Liver (tissue), 9 donors: ENCODE measurements around the gene CAV2. TPM values are rescaled to one million over a fixed set of nuclear protein-coding genes. Genes with fewer than 3 reads are reported as not detected.

ENCODE experiments used
- DNase-seq: peaks from one replicate; pipeline ENCODE4 v3.0.0-alpha.2; 2017; ENCODE audit warnings: low spot score
- H3K27ac ChIP-seq, 2 donors: one replicate each; pipeline ENCODE4 v1.7.0; 2013; ENCODE audit warnings: inconsistent platforms in 2 of 2, low read length in 2 of 2, control low read depth in 1 of 2, low read depth in 1 of 2, mild to moderate bottlenecking in 1 of 2
- H3K27me3 ChIP-seq, 4 donors: one replicate each; pipeline versions ENCODE4 v1.6.1 to v1.7.0; 2013; ENCODE audit warnings: low read length in 3 of 4, inconsistent platforms in 1 of 4, mild to moderate bottlenecking in 1 of 4, moderate library complexity in 1 of 4; ENCODE audit not compliant: control insufficient read depth in 4 of 4, insufficient read depth in 4 of 4
- H3K36me3 ChIP-seq, 4 donors: one replicate each; pipeline versions ENCODE4 v1.6.1 to v1.7.0; 2013; ENCODE audit warnings: low read length in 3 of 4, mild to moderate bottlenecking in 3 of 4, low read depth in 1 of 4, moderate library complexity in 1 of 4; ENCODE audit not compliant: control insufficient read depth in 4 of 4, insufficient read depth in 3 of 4
- H3K4me1 ChIP-seq, 4 donors: one replicate each; pipeline versions ENCODE4 v1.6.1 to v1.7.0; 2013; ENCODE audit warnings: low read length in 3 of 4, mild to moderate bottlenecking in 3 of 4, moderate library complexity in 1 of 4; ENCODE audit not compliant: control insufficient read depth in 4 of 4, insufficient read depth in 4 of 4
- H3K4me3 ChIP-seq, 3 donors: one replicate each; pipeline versions ENCODE4 v1.6.1 to v1.7.0; 2013; ENCODE audit warnings: low read length in 3 of 3, control low read depth in 1 of 3, low read depth in 1 of 3, mild to moderate bottlenecking in 1 of 3
- H3K9ac ChIP-seq, 2 donors: one replicate each; pipeline ENCODE4 v1.7.0; 2013; ENCODE audit warnings: low read length in 2 of 2, mild to moderate bottlenecking in 2 of 2, moderate library complexity in 2 of 2, control low read depth in 1 of 2, low read depth in 1 of 2
- H3K9me3 ChIP-seq, 4 donors: one replicate each; pipeline versions ENCODE4 v1.6.1 to v1.7.0; 2013; ENCODE audit warnings: low read length in 3 of 4; ENCODE audit not compliant: control insufficient read depth in 4 of 4
- ATF3 ChIP-seq: IDR thresholded peaks from 2 replicates; pipeline ENCODE4 v1.6.1; 2016; ENCODE audit warnings: antibody characterized with exemption
- EGR1 ChIP-seq, 2 donors: IDR thresholded peaks; 2 replicates each; pipeline ENCODE4 v1.6.1; 2016 to 2018; ENCODE audit warnings: antibody characterized with exemption in 2 of 2, low read depth in 2 of 2
- FOXA1 ChIP-seq: IDR thresholded peaks from 2 replicates; pipeline ENCODE4 v1.6.1; 2016; ENCODE audit warnings: antibody characterized with exemption
- FOXA2 ChIP-seq: IDR thresholded peaks from 2 replicates; pipeline ENCODE4 v1.6.1; 2016; ENCODE audit warnings: antibody characterized with exemption
- GABPA ChIP-seq, 2 donors: IDR thresholded peaks in 1 of 2; conservative IDR thresholded peaks in 1 of 2; 2 replicates each; pipeline ENCODE4 v1.6.1; 2016; ENCODE audit warnings: antibody characterized with exemption in 2 of 2, mild to moderate bottlenecking in 1 of 2, moderate library complexity in 1 of 2
- HNF4A ChIP-seq, 2 donors: conservative IDR thresholded peaks; 2 replicates each; pipeline ENCODE4 v1.6.1; 2016; ENCODE audit warnings: antibody characterized with exemption in 2 of 2, mild to moderate bottlenecking in 2 of 2
- HNF4G ChIP-seq: IDR thresholded peaks from 2 replicates; pipeline ENCODE4 v1.6.1; 2016; ENCODE audit warnings: antibody characterized with exemption
- JUND ChIP-seq, 2 donors: IDR thresholded peaks; 2 replicates each; pipeline ENCODE4 v1.6.1; 2016; ENCODE audit warnings: antibody characterized with exemption in 2 of 2
- NR2F2 ChIP-seq: IDR thresholded peaks from 2 replicates; pipeline ENCODE4 v1.6.1; 2016; ENCODE audit warnings: antibody characterized with exemption
- RAD21 ChIP-seq, 2 donors: IDR thresholded peaks; 2 replicates each; pipeline ENCODE4 v1.6.1; 2016; ENCODE audit warnings: antibody characterized with exemption in 2 of 2, mild to moderate bottlenecking in 2 of 2
- RXRA ChIP-seq, 2 donors: IDR thresholded peaks; 2 replicates each; pipeline ENCODE4 v1.6.1; 2017 to 2018; ENCODE audit warnings: antibody characterized with exemption in 2 of 2, mild to moderate bottlenecking in 1 of 2
- SP1 ChIP-seq: IDR thresholded peaks from 2 replicates; pipeline ENCODE4 v1.6.1; 2018; ENCODE audit warnings: antibody characterized with exemption, mild to moderate bottlenecking
- TAF1 ChIP-seq: conservative IDR thresholded peaks from 2 replicates; pipeline ENCODE4 v1.6.1; 2016; ENCODE audit warnings: antibody characterized with exemption, mild to moderate bottlenecking
- YY1 ChIP-seq: IDR thresholded peaks from 2 replicates; pipeline ENCODE4 v1.6.1; 2016; ENCODE audit warnings: antibody characterized with exemption, mild to moderate bottlenecking
- WGBS: extraction: QIAGEN DNeasy Blood & Tissue Kit; methylation state at CpG from one replicate; pipeline ENCODE4 v1.1.7; 2013; 5-methylcytosine and 5-hydroxymethylcytosine counted together
- polyA plus RNA-seq, 2 donors: library from polyadenylated mRNA; stranded (reverse) in 1 of 2; unstranded in 1 of 2; fragments of 200-250 nt in 1 of 2; fragments of >200 nt in 1 of 2; fragmentation: Nextera tagmentation in 1 of 2; extraction: Ambion mirVana in 1 of 2; gene quantifications; one replicate each; pipeline versions ENCODE4 v1.2.1 to v1.2.3, GENCODE V29; 2013 to 2015
- total RNA-seq, 2 donors: library from RNA; depleted of rRNA; stranded (reverse); fragments of >200 nt; gene quantifications; one replicate each; pipeline ENCODE4 v1.2.3, GENCODE V29; 2014
- TF ChIP-seq, protein P1 (sequence below): fragments of 150-350 bp; IDR thresholded peaks from 2 replicates; pipeline ENCODE4 v1.5.1; 2017; ENCODE audit warnings: improper control_type of control experiment, low read depth, low read length; ENCODE audit not compliant: missing input control
- TF ChIP-seq, protein P2 (sequence below): IDR thresholded peaks from 2 replicates; pipeline ENCODE4 v1.6.1; 2016; ENCODE audit warnings: antibody characterized with exemption, mild to moderate bottlenecking
- TF ChIP-seq, protein P3 (sequence below): IDR thresholded peaks from 2 replicates; pipeline ENCODE4 v1.6.1; 2016; ENCODE audit warnings: antibody characterized with exemption
- donor health status: healthy.
- donor health status: healthy.
- donor health status: healthy.
- donor health status: healthy.
- donor health status: healthy.

The CAV2 gene
- total and polyA plus RNA-seq, 4 donors = 6.8 to 29.7 (median 19.9) TPM

- 96% methylated on average over 3 of the region's 3 CpGs for WGBS
- peaks cover 0 to 3% (median 2%) of the 10 kb centered on the region in 4 donors for H3K4me1 ChIP-seq
- DNase-seq = no peak
- no peak overlapping the region for H3K9ac ChIP-seq
- H3K27me3 ChIP-seq = no peaks in the 10 kb centered on the region
- TF ChIP-seq RAD21 (IDR thresholded peaks at IDR 0.05) = no peak
- no peak for TF ChIP-seq EGR1 (IDR thresholded peaks at IDR 0.05; ENCODE audit: low read depth in 2 of 2)
- no peak for TF ChIP-seq FOXA1
- TF ChIP-seq HNF4A (conservative IDR thresholded peaks at IDR 0.05) = no peak
- TF ChIP-seq FOXA2 = no peak
- TF ChIP-seq JUND (IDR thresholded peaks at IDR 0.05) = no peak
- no peak for TF ChIP-seq TAF1
- TF ChIP-seq SP1 = no peak
- no peak for TF ChIP-seq YY1
- TF ChIP-seq NR2F2 = no peak
- no peak for TF ChIP-seq GABPA (IDR thresholded peaks at IDR 0.05 in 1 of 2, conservative IDR thresholded peaks at IDR 0.05 in 1 of 2)
- TF ChIP-seq, protein P1, sequence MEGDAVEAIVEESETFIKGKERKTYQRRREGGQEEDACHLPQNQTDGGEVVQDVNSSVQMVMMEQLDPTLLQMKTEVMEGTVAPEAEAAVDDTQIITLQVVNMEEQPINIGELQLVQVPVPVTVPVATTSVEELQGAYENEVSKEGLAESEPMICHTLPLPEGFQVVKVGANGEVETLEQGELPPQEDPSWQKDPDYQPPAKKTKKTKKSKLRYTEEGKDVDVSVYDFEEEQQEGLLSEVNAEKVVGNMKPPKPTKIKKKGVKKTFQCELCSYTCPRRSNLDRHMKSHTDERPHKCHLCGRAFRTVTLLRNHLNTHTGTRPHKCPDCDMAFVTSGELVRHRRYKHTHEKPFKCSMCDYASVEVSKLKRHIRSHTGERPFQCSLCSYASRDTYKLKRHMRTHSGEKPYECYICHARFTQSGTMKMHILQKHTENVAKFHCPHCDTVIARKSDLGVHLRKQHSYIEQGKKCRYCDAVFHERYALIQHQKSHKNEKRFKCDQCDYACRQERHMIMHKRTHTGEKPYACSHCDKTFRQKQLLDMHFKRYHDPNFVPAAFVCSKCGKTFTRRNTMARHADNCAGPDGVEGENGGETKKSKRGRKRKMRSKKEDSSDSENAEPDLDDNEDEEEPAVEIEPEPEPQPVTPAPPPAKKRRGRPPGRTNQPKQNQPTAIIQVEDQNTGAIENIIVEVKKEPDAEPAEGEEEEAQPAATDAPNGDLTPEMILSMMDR = no peak
- TF ChIP-seq, protein P2, sequence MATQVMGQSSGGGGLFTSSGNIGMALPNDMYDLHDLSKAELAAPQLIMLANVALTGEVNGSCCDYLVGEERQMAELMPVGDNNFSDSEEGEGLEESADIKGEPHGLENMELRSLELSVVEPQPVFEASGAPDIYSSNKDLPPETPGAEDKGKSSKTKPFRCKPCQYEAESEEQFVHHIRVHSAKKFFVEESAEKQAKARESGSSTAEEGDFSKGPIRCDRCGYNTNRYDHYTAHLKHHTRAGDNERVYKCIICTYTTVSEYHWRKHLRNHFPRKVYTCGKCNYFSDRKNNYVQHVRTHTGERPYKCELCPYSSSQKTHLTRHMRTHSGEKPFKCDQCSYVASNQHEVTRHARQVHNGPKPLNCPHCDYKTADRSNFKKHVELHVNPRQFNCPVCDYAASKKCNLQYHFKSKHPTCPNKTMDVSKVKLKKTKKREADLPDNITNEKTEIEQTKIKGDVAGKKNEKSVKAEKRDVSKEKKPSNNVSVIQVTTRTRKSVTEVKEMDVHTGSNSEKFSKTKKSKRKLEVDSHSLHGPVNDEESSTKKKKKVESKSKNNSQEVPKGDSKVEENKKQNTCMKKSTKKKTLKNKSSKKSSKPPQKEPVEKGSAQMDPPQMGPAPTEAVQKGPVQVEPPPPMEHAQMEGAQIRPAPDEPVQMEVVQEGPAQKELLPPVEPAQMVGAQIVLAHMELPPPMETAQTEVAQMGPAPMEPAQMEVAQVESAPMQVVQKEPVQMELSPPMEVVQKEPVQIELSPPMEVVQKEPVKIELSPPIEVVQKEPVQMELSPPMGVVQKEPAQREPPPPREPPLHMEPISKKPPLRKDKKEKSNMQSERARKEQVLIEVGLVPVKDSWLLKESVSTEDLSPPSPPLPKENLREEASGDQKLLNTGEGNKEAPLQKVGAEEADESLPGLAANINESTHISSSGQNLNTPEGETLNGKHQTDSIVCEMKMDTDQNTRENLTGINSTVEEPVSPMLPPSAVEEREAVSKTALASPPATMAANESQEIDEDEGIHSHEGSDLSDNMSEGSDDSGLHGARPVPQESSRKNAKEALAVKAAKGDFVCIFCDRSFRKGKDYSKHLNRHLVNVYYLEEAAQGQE = no peak
- TF ChIP-seq, protein P3, sequence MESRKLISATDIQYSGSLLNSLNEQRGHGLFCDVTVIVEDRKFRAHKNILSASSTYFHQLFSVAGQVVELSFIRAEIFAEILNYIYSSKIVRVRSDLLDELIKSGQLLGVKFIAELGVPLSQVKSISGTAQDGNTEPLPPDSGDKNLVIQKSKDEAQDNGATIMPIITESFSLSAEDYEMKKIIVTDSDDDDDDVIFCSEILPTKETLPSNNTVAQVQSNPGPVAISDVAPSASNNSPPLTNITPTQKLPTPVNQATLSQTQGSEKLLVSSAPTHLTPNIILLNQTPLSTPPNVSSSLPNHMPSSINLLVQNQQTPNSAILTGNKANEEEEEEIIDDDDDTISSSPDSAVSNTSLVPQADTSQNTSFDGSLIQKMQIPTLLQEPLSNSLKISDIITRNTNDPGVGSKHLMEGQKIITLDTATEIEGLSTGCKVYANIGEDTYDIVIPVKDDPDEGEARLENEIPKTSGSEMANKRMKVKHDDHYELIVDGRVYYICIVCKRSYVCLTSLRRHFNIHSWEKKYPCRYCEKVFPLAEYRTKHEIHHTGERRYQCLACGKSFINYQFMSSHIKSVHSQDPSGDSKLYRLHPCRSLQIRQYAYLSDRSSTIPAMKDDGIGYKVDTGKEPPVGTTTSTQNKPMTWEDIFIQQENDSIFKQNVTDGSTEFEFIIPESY = no peak
- H3K4me3 ChIP-seq = no peak overlapping the region
- no peak overlapping the region for H3K27ac ChIP-seq
- no peaks in the 10 kb centered on the region for H3K9me3 ChIP-seq
- H3K36me3 ChIP-seq = no peaks in the 10 kb centered on the region
These were observed 40.3 kb downstream of the CAV2 start for GRCh38 chr7:116539879-116540278.

DNA sequence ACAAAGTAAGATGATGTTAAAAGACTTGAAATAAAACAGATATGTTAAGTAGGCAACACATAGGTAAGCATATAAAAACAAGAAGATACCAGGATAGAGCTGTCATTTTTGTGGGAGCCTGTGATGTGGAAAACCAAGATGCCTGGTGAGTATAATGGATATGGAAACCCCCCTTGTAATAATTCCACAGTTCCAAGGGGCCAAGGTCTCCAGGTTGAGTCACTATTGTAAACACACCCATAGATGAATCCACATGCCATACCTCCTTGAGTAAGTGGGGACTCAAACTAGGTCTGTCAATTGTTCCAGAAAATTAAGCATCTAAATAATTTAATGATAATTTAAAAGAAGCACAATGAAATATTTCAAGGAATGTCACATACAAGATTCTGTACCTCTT lies 41.2 kb downstream of the CAV2 start:
- Histone ChIP-seq H3K4me3 (no peak overlapping the region), H3K9ac (no peak overlapping the region), H3K9me3 (no peaks in the 10 kb centered on the region), H3K27me3 (no peaks in the 10 kb centered on the region), H3K36me3 (no peaks in the 10 kb centered on the region), H3K27ac (no peak overlapping the region), H3K4me1 (peaks cover 0 to 3% (median 2%) of the 10 kb centered on the region in 4 donors)
- no peak for DNase-seq
- TF ChIP-seq FOXA1 = no peak
- TF ChIP-seq FOXA2 = no peak
- TF ChIP-seq EGR1 (IDR thresholded peaks at IDR 0.05; ENCODE audit: low read depth in 2 of 2) = no peak
- no peak for TF ChIP-seq TAF1
- TF ChIP-seq HNF4A (conservative IDR thresholded peaks at IDR 0.05) = no peak
- TF ChIP-seq, protein P3 = no peak
- no peak for TF ChIP-seq SP1
- TF ChIP-seq HNF4G = no peak
- TF ChIP-seq, protein P1 = no peak
- no peak for TF ChIP-seq ATF3
- no peak for TF ChIP-seq YY1
- TF ChIP-seq RXRA (IDR thresholded peaks at IDR 0.05) = no peak
